ENCODE data around the gene TNIK. TPM values are rescaled to one million over a fixed set of nuclear protein-coding genes. Genes with fewer than 3 reads are reported as not detected.

Gene TNIK
- total and polyA plus RNA-seq, 2 experiments from 2014 or later, result 7.4 to 13.8 TPM

- H3K36me3 ChIP-seq (replicated peaks; ENCODE audit: insufficient read depth, low read depth), result no peaks in the 10 kb centered on the region
- H3K4me2 ChIP-seq, result no peak overlapping the region
- no peaks in the 10 kb centered on the region for H3K27me3 ChIP-seq
- no peaks in the 10 kb centered on the region for H4K20me1 ChIP-seq (ENCODE audit: insufficient read depth, poor library complexity, severe bottlenecking)
- WGBS (ENCODE audit: low lambda C conversion rate, missing lambda C conversion rate), result 59% methylated on average over 4 of the region's 4 CpGs
- no peak overlapping the region for H3K4me3 ChIP-seq
- DNase-seq (ENCODE audit: low spot score), result peak; percentile 36
- no peaks in the 10 kb centered on the region for H3K9me3 ChIP-seq (ENCODE audit: low read depth)
- peaks cover 24% of the 10 kb centered on the region for H3K4me1 ChIP-seq (ENCODE audit: insufficient read depth)
- no peak overlapping the region for H3K27ac ChIP-seq
- no peak for TF ChIP-seq EZH2phosphoT487 (IDR thresholded peaks at IDR 0.05; ENCODE audit: low read depth, severe bottlenecking, unreplicated experiment)
- TF ChIP-seq CTCF (IDR thresholded peaks at IDR 0.05; ENCODE audit: poor library complexity), result peak; percentile 42
- TF ChIP-seq EZH2 (IDR thresholded peaks at IDR 0.05; ENCODE audit: borderline replicate concordance), result no peak
- no peak overlapping the region for H2AFZ ChIP-seq
- no peaks in the 10 kb centered on the region for H3K79me2 ChIP-seq
- H3K9me2 ChIP-seq (replicated peaks; ENCODE audit: insufficient read depth), result no peaks in the 10 kb centered on the region
Measured at GRCh38 chr3:171183042-171183441, 277.2 kb downstream of the TNIK start.

- H3K4me1 ChIP-seq (ENCODE audit: insufficient read depth), result peaks cover 15% of the 10 kb centered on the region
- no peak for DNase-seq (ENCODE audit: low spot score)
- H3K9me2 ChIP-seq (replicated peaks; ENCODE audit: insufficient read depth), result no peaks in the 10 kb centered on the region
- H3K36me3 ChIP-seq (replicated peaks; ENCODE audit: insufficient read depth, low read depth), result no peaks in the 10 kb centered on the region
- no peak overlapping the region for H3K4me2 ChIP-seq
- no peaks in the 10 kb centered on the region for H3K27me3 ChIP-seq
- H4K20me1 ChIP-seq (ENCODE audit: insufficient read depth, poor library complexity, severe bottlenecking), result no peaks in the 10 kb centered on the region
- TF ChIP-seq EZH2phosphoT487 (IDR thresholded peaks at IDR 0.05; ENCODE audit: low read depth, severe bottlenecking, unreplicated experiment) (no peak), EZH2 (IDR thresholded peaks at IDR 0.05; ENCODE audit: borderline replicate concordance) (no peak), CTCF (IDR thresholded peaks at IDR 0.05; ENCODE audit: poor library complexity) (no peak)
- H2AFZ ChIP-seq, result no peak overlapping the region
- 81% methylated on average over 4 of the region's 4 CpGs for WGBS (ENCODE audit: low lambda C conversion rate, missing lambda C conversion rate)
- no peaks in the 10 kb centered on the region for H3K9me3 ChIP-seq (ENCODE audit: low read depth)
- H3K4me3 ChIP-seq, result no peak overlapping the region
- no peak overlapping the region for H3K27ac ChIP-seq
- no peaks in the 10 kb centered on the region for H3K79me2 ChIP-seq
Measured at GRCh38 chr3:171181907-171182690, 278.1 kb downstream of the TNIK start.

- Histone ChIP-seq H3K36me3 (replicated peaks; ENCODE audit: insufficient read depth, low read depth) (no peaks in the 10 kb centered on the region), H3K4me3 (no peak overlapping the region), H4K20me1 (ENCODE audit: insufficient read depth, poor library complexity, severe bottlenecking) (no peaks in the 10 kb centered on the region), H3K27ac (no peak overlapping the region), H3K9me2 (replicated peaks; ENCODE audit: insufficient read depth) (no peaks in the 10 kb centered on the region), H3K4me2 (no peak overlapping the region), H3K79me2 (no peaks in the 10 kb centered on the region), H3K4me1 (ENCODE audit: insufficient read depth) (peaks cover 18% of the 10 kb centered on the region), H3K27me3 (no peaks in the 10 kb centered on the region), H3K9me3 (ENCODE audit: low read depth) (no peaks in the 10 kb centered on the region), H2AFZ (no peak overlapping the region)
- no peak for DNase-seq (ENCODE audit: low spot score)
- no peak for TF ChIP-seq CTCF (IDR thresholded peaks at IDR 0.05; ENCODE audit: poor library complexity)
- no peak for TF ChIP-seq EZH2 (IDR thresholded peaks at IDR 0.05; ENCODE audit: borderline replicate concordance)
- no peak for TF ChIP-seq EZH2phosphoT487 (IDR thresholded peaks at IDR 0.05; ENCODE audit: low read depth, severe bottlenecking, unreplicated experiment)
Measured at GRCh38 chr3:171178714-171179113, 281.5 kb downstream of the TNIK start.

Measured in hepatocyte (in vitro differentiated cells).